Measurements from ENCODE around the gene ZRANB1.

The ZRANB1 gene

GRCh38 chr10:124997306-124997705 lies 55.4 kb downstream of the ZRANB1 start:
- no peak overlapping the region for H3K4me3 ChIP-seq
- DNase-seq (ENCODE audit: low spot score), result no peak
- TF ChIP-seq, protein P1, sequence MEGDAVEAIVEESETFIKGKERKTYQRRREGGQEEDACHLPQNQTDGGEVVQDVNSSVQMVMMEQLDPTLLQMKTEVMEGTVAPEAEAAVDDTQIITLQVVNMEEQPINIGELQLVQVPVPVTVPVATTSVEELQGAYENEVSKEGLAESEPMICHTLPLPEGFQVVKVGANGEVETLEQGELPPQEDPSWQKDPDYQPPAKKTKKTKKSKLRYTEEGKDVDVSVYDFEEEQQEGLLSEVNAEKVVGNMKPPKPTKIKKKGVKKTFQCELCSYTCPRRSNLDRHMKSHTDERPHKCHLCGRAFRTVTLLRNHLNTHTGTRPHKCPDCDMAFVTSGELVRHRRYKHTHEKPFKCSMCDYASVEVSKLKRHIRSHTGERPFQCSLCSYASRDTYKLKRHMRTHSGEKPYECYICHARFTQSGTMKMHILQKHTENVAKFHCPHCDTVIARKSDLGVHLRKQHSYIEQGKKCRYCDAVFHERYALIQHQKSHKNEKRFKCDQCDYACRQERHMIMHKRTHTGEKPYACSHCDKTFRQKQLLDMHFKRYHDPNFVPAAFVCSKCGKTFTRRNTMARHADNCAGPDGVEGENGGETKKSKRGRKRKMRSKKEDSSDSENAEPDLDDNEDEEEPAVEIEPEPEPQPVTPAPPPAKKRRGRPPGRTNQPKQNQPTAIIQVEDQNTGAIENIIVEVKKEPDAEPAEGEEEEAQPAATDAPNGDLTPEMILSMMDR (IDR thresholded peaks at IDR 0.05), result no peak
- peak overlapping the region; percentile 96 to 97 for H3K27ac ChIP-seq

DNA sequence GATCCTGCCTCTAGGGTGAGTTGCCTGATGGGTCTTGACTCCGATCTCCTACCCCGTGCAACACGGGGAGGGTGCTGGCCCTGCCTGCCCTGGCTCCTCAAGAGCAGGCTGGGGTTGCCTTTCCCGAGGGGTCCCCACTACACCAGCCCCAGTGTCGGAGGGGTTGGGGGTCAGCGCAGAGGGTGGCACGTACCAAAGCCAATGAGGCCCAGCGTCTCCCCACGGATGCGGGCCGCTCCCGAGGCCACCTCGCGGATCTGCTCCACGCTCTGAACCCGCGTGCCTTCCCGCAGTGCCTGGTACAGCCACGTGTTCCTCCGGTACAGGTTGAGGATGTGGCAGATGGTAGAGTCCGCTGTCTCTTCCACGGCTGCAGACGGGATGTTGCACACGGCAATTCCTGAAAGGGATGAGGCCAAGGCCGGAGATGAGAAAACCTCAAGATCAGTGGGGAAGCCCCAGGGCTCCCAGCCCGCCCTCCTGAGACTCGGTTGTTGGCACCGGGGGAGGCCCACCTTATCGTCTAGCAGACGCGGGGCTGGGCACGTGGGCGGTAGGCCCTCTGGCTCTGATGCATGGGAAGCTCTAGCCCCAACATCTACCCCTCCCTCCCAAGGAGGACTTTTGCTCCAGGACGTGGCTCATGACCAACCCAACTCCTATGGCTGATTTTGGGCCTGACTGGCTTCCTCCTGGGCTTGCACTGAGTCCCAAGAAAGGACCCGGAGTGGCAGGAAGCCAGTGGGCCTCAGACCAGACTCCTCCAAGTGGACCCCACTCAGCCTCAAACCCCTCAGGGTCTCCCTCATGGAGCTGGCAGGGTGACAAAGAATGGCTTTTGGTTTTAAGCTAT lies 56.1 kb downstream of the ZRANB1 start:
- Histone ChIP-seq H3K27ac (peak overlapping the region; percentile 96 to 97), H3K4me3 (no peak overlapping the region)
- TF ChIP-seq, protein P1 (IDR thresholded peaks at IDR 0.05), result no peak
- peak; percentile 75 for DNase-seq (ENCODE audit: low spot score)

DNA sequence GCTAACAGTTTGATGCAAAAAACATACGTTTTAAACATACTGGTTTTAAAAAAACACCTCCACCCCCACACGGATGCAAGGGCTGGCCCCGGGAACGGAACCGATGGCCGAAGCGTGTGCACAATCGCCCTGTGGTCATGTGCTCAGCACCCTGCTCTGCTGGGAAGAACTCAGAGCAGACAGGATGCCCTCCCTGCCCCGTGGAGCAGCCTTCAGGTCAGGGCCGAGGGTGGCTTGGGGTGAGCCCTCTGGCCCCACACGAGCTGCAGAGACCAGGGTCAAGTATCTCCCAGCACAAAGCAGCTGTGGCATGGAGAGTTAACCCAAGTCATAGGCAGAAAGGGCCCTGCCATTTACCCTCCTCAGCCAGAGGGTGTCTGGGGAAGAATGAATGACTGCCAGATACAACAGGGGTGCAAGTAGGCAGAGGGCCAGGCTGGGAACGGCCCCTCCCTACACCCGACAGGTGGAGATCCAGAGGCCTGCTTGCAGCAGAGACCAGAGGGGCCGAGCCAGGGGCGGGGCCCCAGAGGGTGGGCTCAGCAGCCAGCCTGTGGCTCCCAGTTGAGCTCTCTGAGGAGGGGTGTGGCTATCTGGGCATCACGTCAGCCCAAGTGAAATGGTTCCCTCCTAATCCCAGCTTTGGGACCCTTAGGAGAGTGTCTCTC lies 56.8 kb downstream of the ZRANB1 start:
- Histone ChIP-seq H3K27ac (peak overlapping the region; percentile 96 to 97), H3K4me3 (peak overlapping the region; percentile 57)
- peak; percentile 75 for DNase-seq (ENCODE audit: low spot score)
- TF ChIP-seq, protein P1 (IDR thresholded peaks at IDR 0.05), result no peak

- TF ChIP-seq, protein P1 (IDR thresholded peaks at IDR 0.05), result no peak
- DNase-seq (ENCODE audit: low spot score), result peak; percentile 93
- Histone ChIP-seq H3K4me3 (peak overlapping the region; percentile 57), H3K27ac (peak overlapping the region; percentile 96 to 97)
Observed at GRCh38 chr10:124999433-125000365, 57.8 kb downstream of the ZRANB1 start.

- Histone ChIP-seq H3K27ac (peak overlapping the region; percentile 96 to 97), H3K4me3 (peak overlapping the region; percentile 57)
- TF ChIP-seq, protein P1 (IDR thresholded peaks at IDR 0.05), result no peak
- DNase-seq (ENCODE audit: low spot score), result peak; percentile 77
Observed at GRCh38 chr10:125000366-125001312, 58.7 kb downstream of the ZRANB1 start.

Measured in coronary artery (tissue), 2 donors.